Loucy (cell line): ENCODE measurements around the gene RRM1.

Source experiments
- H2AFZ ChIP-seq: fragments of 200-600 bp; sonication (generic); 2 replicates; pipeline ENCODE4 v1.6.0; 2016; ENCODE audit warnings: antibody characterized with exemption, mild to moderate bottlenecking, low read length, moderate library complexity
- H3F3A ChIP-seq: fragments of 200-600 bp; 2 replicates; pipeline ENCODE4 v1.6.0; 2016; ENCODE audit warnings: antibody characterized with exemption, low read depth, mild to moderate bottlenecking
- H3K27me3 ChIP-seq: fragments of 200-600 bp; sonication (generic); 2 replicates; pipeline ENCODE4 v1.6.1; 2014; ENCODE audit warnings: low read length, mild to moderate bottlenecking; ENCODE audit not compliant: insufficient read depth, poor library complexity, severe bottlenecking
- H3K36me3 ChIP-seq: fragments of 200-600 bp; sonication (generic); 2 replicates; pipeline ENCODE4 v1.6.1; 2016; ENCODE audit warnings: low read length; ENCODE audit not compliant: insufficient read depth
- H3K4me1 ChIP-seq: fragments of 200-600 bp; sonication (generic); 2 replicates; pipeline ENCODE4 v1.5.1; 2014; ENCODE audit warnings: low read length, mild to moderate bottlenecking; ENCODE audit not compliant: insufficient read depth, poor library complexity, severe bottlenecking
- H3K4me2 ChIP-seq: fragments of 200-600 bp; sonication (generic); 2 replicates; pipeline ENCODE4 v1.6.0; 2014; ENCODE audit warnings: antibody characterized with exemption, low read length, low read depth, mild to moderate bottlenecking; ENCODE audit not compliant: poor library complexity, severe bottlenecking
- H3K4me3 ChIP-seq: fragments of 200-600 bp; sonication (generic); 2 replicates; pipeline ENCODE4 v1.5.1; 2014; ENCODE audit warnings: low read length, mild to moderate bottlenecking, mixed read lengths; ENCODE audit not compliant: poor library complexity, severe bottlenecking
- H3K79me2 ChIP-seq: fragments of 200-600 bp; sonication (generic); 2 replicates; pipeline ENCODE4 v1.6.1; 2014; ENCODE audit warnings: low read length; ENCODE audit not compliant: insufficient read depth
- H3K9ac ChIP-seq: fragments of 200-600 bp; sonication (generic); 2 replicates; pipeline ENCODE4 v1.6.0; 2014; ENCODE audit warnings: mild to moderate bottlenecking, low read depth, low read length, moderate library complexity; ENCODE audit not compliant: poor library complexity, severe bottlenecking
- H3K9me2 ChIP-seq: fragments of 200-600 bp; sonication (generic); replicated peaks from 2 replicates; pipeline ENCODE4 v1.6.1; 2016; ENCODE audit warnings: low read depth, low read length, mixed read lengths
- H3K9me3 ChIP-seq: fragments of 200-600 bp; sonication (generic); 2 replicates; pipeline ENCODE4 v1.6.1; 2014; ENCODE audit warnings: mild to moderate bottlenecking, antibody characterized with exemption, low read length, low read depth; ENCODE audit not compliant: insufficient read depth
- H4K20me1 ChIP-seq: fragments of 200-600 bp; sonication (generic); 2 replicates; pipeline ENCODE4 v1.6.0; 2014; ENCODE audit warnings: antibody characterized with exemption, low read length, mild to moderate bottlenecking; ENCODE audit not compliant: insufficient read depth, poor library complexity, severe bottlenecking
- EZH2phosphoT487 ChIP-seq: fragments of 200-600 bp; IDR thresholded peaks from 2 replicates; pipeline ENCODE4 v1.6.1; 2018; ENCODE audit warnings: antibody characterized with exemption, mild to moderate bottlenecking, moderate library complexity, borderline replicate concordance
- TF ChIP-seq, protein P1 (sequence below): fragments of 200-600 bp; sonication (generic); conservative IDR thresholded peaks from 2 replicates; pipeline ENCODE4 v1.5.1; 2014; ENCODE audit warnings: mild to moderate bottlenecking, antibody characterized with exemption, low read length

Gene RRM1

DNA sequence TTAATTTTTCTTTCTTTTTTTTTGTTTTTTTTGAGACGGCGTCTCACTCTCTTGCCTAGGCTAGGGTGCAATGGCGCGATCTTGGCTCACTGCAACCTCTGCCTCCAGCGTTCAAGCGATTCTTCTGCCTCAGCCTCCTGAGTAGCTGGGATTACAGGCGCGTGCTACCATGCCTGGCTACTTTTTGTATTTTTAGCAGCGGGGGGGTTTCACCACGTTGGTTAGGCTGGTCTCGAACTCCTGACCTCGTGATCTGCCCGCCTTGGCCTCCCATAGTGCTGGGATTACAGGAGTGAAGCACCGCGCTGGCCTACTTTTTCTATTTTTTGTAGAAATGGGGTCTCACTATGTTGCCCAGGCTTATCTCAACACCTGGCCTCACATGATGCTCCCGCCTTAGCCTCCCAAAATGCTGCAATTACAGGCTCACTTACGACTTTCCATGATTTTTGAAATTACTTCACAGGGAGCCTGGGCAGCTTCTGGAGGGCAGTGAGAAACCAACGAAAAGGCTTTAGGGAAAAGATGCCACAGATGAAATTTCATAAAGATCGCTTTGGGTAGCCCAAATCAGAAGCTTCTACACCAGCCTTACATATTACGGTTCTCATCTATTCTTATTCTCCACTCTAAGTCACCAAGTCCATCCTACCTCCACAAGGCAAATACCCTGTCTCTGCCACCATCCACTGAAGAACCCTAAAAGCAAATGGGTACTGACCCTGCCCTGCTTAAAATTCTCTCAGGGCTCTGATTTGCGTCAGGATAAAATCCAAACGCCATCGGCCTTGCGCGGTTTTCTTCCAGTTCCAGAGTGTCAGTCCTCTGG is 866 bp upstream of the RRM1 start:
- Histone ChIP-seq H4K20me1 (peaks cover 18% of the 10 kb centered on the region), H3K4me2 (peak overlapping the region; percentile 93), H3K4me3 (peak overlapping the region; percentile 87), H3K4me1 (peaks cover 21% of the 10 kb centered on the region), H3K79me2 (peaks cover 46% of the 10 kb centered on the region), H3K9ac (peak overlapping the region; percentile 92), H3F3A (no peaks in the 10 kb centered on the region; the same call in 1 of the 2 replicates), H3K36me3 (peaks cover 31% of the 10 kb centered on the region; the same call in 1 of the 2 replicates), H2AFZ (peak overlapping the region; percentile 94), H3K9me2 (no peaks in the 10 kb centered on the region), H3K9me3 (no peaks in the 10 kb centered on the region), H3K27me3 (no peaks in the 10 kb centered on the region)
- TF ChIP-seq, protein P1, sequence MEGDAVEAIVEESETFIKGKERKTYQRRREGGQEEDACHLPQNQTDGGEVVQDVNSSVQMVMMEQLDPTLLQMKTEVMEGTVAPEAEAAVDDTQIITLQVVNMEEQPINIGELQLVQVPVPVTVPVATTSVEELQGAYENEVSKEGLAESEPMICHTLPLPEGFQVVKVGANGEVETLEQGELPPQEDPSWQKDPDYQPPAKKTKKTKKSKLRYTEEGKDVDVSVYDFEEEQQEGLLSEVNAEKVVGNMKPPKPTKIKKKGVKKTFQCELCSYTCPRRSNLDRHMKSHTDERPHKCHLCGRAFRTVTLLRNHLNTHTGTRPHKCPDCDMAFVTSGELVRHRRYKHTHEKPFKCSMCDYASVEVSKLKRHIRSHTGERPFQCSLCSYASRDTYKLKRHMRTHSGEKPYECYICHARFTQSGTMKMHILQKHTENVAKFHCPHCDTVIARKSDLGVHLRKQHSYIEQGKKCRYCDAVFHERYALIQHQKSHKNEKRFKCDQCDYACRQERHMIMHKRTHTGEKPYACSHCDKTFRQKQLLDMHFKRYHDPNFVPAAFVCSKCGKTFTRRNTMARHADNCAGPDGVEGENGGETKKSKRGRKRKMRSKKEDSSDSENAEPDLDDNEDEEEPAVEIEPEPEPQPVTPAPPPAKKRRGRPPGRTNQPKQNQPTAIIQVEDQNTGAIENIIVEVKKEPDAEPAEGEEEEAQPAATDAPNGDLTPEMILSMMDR = no peak
- TF ChIP-seq EZH2phosphoT487 = no peak

DNA sequence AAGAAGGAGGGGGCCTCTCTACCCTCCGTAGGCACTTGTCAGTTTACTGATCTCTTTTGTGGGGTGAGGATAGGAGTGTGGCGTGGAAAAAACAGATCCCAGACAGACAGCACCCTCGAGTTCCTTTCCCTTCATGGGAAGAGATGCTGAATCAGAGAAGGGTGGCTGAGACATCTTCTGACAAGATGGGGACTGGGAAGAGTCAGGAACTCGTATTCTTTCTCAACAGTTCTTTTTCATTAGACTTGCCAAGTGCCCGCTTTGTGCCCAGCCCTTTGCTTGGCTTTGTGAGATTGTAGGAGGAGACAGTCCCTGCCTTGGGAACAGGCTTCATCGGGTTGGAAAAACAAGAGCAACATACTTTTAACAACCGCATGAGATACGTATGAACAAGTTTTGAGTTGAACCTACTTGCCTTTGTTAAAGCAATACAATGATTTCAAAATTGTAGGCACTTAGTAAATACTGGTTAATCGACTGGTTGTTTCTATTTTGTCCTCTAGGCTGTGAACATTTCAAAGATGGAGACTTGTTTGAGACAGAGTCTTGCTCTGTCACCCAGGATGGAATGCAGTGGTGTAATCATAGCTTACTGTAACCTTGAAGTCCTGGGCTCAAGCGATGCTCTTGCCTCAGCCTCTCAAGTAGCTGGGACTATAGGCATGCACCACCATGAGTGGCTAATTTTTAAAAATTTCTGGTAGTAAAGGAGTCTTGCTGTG is 1.1 kb downstream of the RRM1 start:
- no peaks in the 10 kb centered on the region; the same call in 1 of the 2 replicates for H3F3A ChIP-seq
- no peaks in the 10 kb centered on the region for H3K27me3 ChIP-seq
- TF ChIP-seq, protein P1 = peak; percentile 16
- no peak for TF ChIP-seq EZH2phosphoT487
- peaks cover 19% of the 10 kb centered on the region; the same call in 1 of the 2 replicates for H3K36me3 ChIP-seq
- H4K20me1 ChIP-seq = peaks cover 31% of the 10 kb centered on the region
- H3K4me1 ChIP-seq = peaks cover 35% of the 10 kb centered on the region
- peaks cover 63% of the 10 kb centered on the region for H3K79me2 ChIP-seq
- no peaks in the 10 kb centered on the region for H3K9me2 ChIP-seq
- peak overlapping the region; percentile 93 for H3K4me2 ChIP-seq
- H3K9me3 ChIP-seq = no peaks in the 10 kb centered on the region
- 0 out of 2 replicates have a peak overlapping the region, but pooled peaks have one; percentile 94 for H2AFZ ChIP-seq
- H3K4me3 ChIP-seq = peak overlapping the region; percentile 87
- peak overlapping the region; percentile 92 for H3K9ac ChIP-seq

DNA sequence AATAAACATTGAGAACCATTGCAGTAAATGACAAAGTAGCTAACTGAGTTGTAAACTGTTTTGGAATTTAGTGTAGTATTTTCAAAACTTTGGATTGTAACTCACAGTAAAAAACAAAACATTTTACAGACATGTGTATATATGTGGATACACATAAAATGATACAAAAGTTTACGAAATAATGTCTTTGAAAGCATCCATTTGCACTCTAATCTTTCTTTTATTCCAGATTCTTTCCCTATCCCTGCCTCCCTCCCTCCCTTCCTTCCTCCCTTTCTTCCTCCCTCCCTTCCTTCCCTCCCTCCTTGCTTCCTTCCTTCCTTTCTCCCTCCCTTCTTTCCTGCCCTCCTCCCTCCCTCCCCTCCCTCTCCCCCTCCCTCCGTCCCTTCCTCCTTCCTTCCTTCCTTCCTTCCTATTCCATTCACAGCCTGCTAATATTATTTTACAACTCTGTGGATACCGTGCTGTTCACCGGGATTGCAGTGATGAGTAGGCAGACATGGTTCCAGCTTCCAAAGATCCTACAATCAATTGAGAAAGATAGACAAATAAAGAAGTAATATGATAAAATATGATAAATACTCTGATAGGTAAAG is 3.5 kb downstream of the RRM1 start:
- Histone ChIP-seq H3K4me1 (peaks cover 56% of the 10 kb centered on the region), H2AFZ (no peak overlapping the region), H3K27me3 (no peaks in the 10 kb centered on the region), H3K9me2 (no peaks in the 10 kb centered on the region), H3K4me2 (peak overlapping the region; percentile 93), H3K36me3 (peaks cover 12% of the 10 kb centered on the region; the same call in 1 of the 2 replicates), H3K79me2 (peaks cover 87% of the 10 kb centered on the region), H3F3A (no peaks in the 10 kb centered on the region), H3K9ac (peak overlapping the region; percentile 53), H3K9me3 (no peaks in the 10 kb centered on the region), H3K4me3 (peak overlapping the region; percentile 87), H4K20me1 (peaks cover 40% of the 10 kb centered on the region)
- TF ChIP-seq, protein P1 = no peak
- no peak for TF ChIP-seq EZH2phosphoT487
